Measurements from ENCODE around the gene C6orf47. TPM values are rescaled to one million over a fixed set of nuclear protein-coding genes. Genes with fewer than 3 reads are reported as not detected.

The C6orf47 gene
- total and polyA plus RNA-seq, 2 of the 8 experiments (the other 6 are each of a cell fraction or from before 2014, with no cell fraction given): 4.7 to 14.6 TPM

DNA sequence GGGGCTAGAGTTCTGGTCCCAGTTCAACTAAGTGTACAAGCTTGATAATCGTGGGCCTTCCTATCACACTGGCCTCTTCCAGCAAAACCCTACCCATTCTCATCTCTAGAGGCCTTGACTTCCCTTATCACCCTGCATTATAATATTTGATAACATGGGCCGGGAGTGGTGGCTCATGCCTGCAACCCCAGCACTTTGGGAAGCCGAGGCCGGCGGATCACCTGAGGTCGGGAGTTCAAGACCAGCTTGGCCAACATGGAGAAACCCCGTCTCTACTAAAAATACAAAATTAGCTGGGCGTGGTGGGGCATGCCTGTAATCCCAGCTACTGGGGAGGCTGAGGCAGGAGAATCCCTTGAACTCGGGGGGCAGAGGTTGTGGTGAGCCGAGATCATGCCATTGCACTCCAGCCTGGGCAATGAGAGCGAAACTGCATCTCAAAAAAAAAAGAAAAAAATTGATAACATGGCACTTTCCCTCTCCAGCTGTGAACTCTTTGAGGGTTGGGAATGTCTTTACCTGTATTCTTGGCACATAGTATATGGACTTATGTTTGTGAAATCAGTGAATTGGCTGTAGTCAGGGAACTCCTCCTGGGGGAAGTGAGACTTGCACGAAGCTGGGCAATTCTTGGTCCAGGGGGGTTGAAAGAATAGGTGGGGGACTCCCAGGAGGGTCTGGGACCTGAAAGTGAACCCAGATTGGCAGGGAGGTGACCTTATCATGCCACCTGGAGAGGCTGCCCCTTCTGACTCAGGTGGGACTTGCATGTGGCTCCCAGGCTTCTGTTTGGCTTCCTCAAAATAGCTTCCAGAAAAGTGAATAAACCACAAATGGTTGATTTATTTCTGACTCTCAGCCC lies 915 bp upstream of the C6orf47 start (continued):
- no peak for TF ChIP-seq USF2 (IDR thresholded peaks at IDR 0.05; ENCODE audit: low read length)
- TF ChIP-seq, protein P1, sequence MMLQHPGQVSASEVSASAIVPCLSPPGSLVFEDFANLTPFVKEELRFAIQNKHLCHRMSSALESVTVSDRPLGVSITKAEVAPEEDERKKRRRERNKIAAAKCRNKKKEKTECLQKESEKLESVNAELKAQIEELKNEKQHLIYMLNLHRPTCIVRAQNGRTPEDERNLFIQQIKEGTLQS (IDR thresholded peaks at IDR 0.05; ENCODE audit: insufficient read depth, low read depth, low read length): no peak
- no peak; a peak in 1 of 3 replicates for TF ChIP-seq POLR2A (IDR thresholded peaks at IDR 0.05; ENCODE audit: control extremely low read depth in 1 of 2, low read depth in 2 of 2, low read length in 2 of 2)
- no peak for TF ChIP-seq SP2 (IDR thresholded peaks at IDR 0.05; ENCODE audit: low read length)
- TF ChIP-seq CTCF (IDR thresholded peaks at IDR 0.05; ENCODE audit: control extremely low read depth in 1 of 3, insufficient read depth in 1 of 3, low read depth in 1 of 3, low read length in 3 of 3): no peak
- TF ChIP-seq BRCA1 (IDR thresholded peaks at IDR 0.05; ENCODE audit: low read depth, low read length): no peak
- no peak for TF ChIP-seq RAD21 (IDR thresholded peaks at IDR 0.05 in 1 of 2, conservative IDR thresholded peaks at IDR 0.05 in 1 of 2; ENCODE audit: low read depth in 2 of 2, low read length in 2 of 2)
- no peak for TF ChIP-seq SAP30 (IDR thresholded peaks at IDR 0.05; ENCODE audit: insufficient read depth, insufficient replicate concordance, low read length)
- no peak for TF ChIP-seq EZH2 (IDR thresholded peaks at IDR 0.05; ENCODE audit: low read depth, low read length, severe bottlenecking)
- TF ChIP-seq SIRT6 (IDR thresholded peaks at IDR 0.05; ENCODE audit: low read length): no peak
